SIG-M5 treated with dmso at 0.1 percent for 504 hours (cell line): ENCODE measurements around the gene ZFAND4.
"Not testable (repeated sequence)": the region's sequence is repeated elsewhere in the genome, so short reads cannot be mapped to it uniquely, and the experiment has no call there.

Source experiments
- DNase-seq: peaks from one replicate; lab custom pipeline; 2025; ENCODE audit not compliant: unreplicated experiment; lab: John Stamatoyannopoulos, UW

Gene ZFAND4

GRCh38 chr10:45592432-45592831, 80.1 kb downstream of the ZFAND4 start:
- DNase-seq, result peak; percentile 21

GRCh38 chr10:45591280-45591679, 81.3 kb downstream of the ZFAND4 start:
- DNase-seq, result no peak

GRCh38 chr10:45589868-45590267, 82.7 kb downstream of the ZFAND4 start:
- DNase-seq, result no peak

- DNase-seq, result no peak
Observed at GRCh38 chr10:45589009-45589408, 83.6 kb downstream of the ZFAND4 start.

- DNase-seq, result no peak
Observed at GRCh38 chr10:45586028-45586824, 86.3 kb downstream of the ZFAND4 start.

- no peak for DNase-seq
Observed at GRCh38 chr10:45585131-45585530, 87.4 kb downstream of the ZFAND4 start.

GRCh38 chr10:45582386-45582781, 90.2 kb downstream of the ZFAND4 start:
- no peak for DNase-seq

- no peak for DNase-seq
Observed at GRCh38 chr10:45581582-45582385, 90.8 kb downstream of the ZFAND4 start.

- no peak for DNase-seq
Observed at GRCh38 chr10:45581216-45581549, 91.4 kb downstream of the ZFAND4 start.

GRCh38 chr10:45580371-45581215, 92.0 kb downstream of the ZFAND4 start:
- no peak for DNase-seq

- no peak for DNase-seq
Observed at GRCh38 chr10:45578384-45578971, 94.1 kb downstream of the ZFAND4 start.

- no peak for DNase-seq
Observed at GRCh38 chr10:45575966-45576597, 96.5 kb downstream of the ZFAND4 start.

- not testable (repeated sequence) for DNase-seq
Observed at GRCh38 chr10:45575032-45575761, 97.4 kb downstream of the ZFAND4 start.

GRCh38 chr10:45569471-45569870, 103.1 kb downstream of the ZFAND4 start:
- DNase-seq, result no peak

GRCh38 chr10:45566415-45566814, 106.2 kb downstream of the ZFAND4 start:
- DNase-seq, result no peak
